A549 (cell line): ENCODE results near the gene TCEAL9.

Experiments used
- HDAC2 ChIP-seq: fragments of 200-600 bp; sonication (generic); IDR thresholded peaks from 2 replicates; pipeline ENCODE4 v1.6.1; 2016
- JUNB ChIP-seq: fragments of >200 bp; sonication (Bioruptor Twin); formaldehyde crosslinking; IDR thresholded peaks from 2 replicates; pipeline ENCODE4 v1.6.1; 2016
- PHF8 ChIP-seq: fragments of 200-600 bp; sonication (generic); IDR thresholded peaks from 2 replicates; pipeline ENCODE4 v1.6.1; 2016; ENCODE audit warnings: low read depth, mild to moderate bottlenecking, antibody characterized with exemption, moderate library complexity, borderline replicate concordance

- no peak for TF ChIP-seq JUNB
- TF ChIP-seq PHF8: no peak
- no peak for TF ChIP-seq HDAC2
Observed at GRCh38 chrX:103360092-103360491, 3.8 kb downstream of the TCEAL9 start.
